ENCODE data around the gene NOS1. TPM values are rescaled to one million over a fixed set of nuclear protein-coding genes. Genes with fewer than 3 reads are reported as not detected.

NOS1 gene
- total RNA-seq, 4 donors from 2014 or later, result 6.6 to 15.4 (median 12.0) TPM

GRCh38 chr12:117178745-117179144 lies 182.7 kb downstream of the NOS1 start:
- TF ChIP-seq POLR2AphosphoS5 (IDR thresholded peaks at IDR 0.05) (no peak), CTCF (IDR thresholded peaks at IDR 0.05) (no peak), EP300 (IDR thresholded peaks at IDR 0.05) (no peak), POLR2A (IDR thresholded peaks at IDR 0.05) (no peak)
- no peak for DNase-seq (ENCODE audit: low spot score in 2 of 2)
- WGBS, result 89% methylated on average over 2 of the region's 2 CpGs
- no peaks in the 10 kb centered on the region for H3K9me3 ChIP-seq
- H3K4me3 ChIP-seq, result no peak overlapping the region
- H3K36me3 ChIP-seq, result peaks cover 81% of the 10 kb centered on the region
- H3K27me3 ChIP-seq, result no peaks in the 10 kb centered on the region
- H3K27ac ChIP-seq, result no peak overlapping the region
- no peaks in the 10 kb centered on the region for H3K4me1 ChIP-seq

- no peak for TF ChIP-seq CTCF (IDR thresholded peaks at IDR 0.05)
- TF ChIP-seq POLR2AphosphoS5 (IDR thresholded peaks at IDR 0.05), result no peak
- TF ChIP-seq POLR2A (IDR thresholded peaks at IDR 0.05), result no peak
- no peak for TF ChIP-seq EP300 (IDR thresholded peaks at IDR 0.05)
- WGBS, result 91% methylated on average over 10 of the region's 10 CpGs
- H3K9me3 ChIP-seq, result no peaks in the 10 kb centered on the region
- no peaks in the 10 kb centered on the region for H3K27me3 ChIP-seq
- peak in 1 of 2 donors; percentile 65 for DNase-seq (ENCODE audit: low spot score in 2 of 2)
- peaks cover 81% of the 10 kb centered on the region for H3K36me3 ChIP-seq
- no peak overlapping the region for H3K4me3 ChIP-seq
- no peak overlapping the region for H3K27ac ChIP-seq
- no peaks in the 10 kb centered on the region for H3K4me1 ChIP-seq
Observed at GRCh38 chr12:117178301-117178700, 183.1 kb downstream of the NOS1 start.

DNA sequence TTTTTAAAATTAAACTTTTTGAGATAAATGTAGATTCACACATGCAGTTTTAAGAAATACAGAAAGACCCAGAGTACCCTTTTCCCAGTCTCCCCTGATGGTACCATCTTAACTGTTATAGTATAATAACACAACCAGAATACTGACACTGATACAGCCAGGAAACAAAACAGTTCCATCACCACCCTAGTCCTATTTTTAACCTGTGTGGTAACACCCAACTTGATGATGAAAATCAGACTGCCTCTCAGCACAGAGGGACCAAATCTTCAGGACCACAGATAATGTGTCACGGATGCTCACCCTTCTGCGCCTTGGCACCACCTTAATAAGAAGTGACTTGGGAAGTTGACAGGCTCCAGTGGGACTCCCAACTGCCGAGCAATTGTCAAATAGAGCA lies 189.3 kb downstream of the NOS1 start:
- Histone ChIP-seq H3K4me1 (no peaks in the 10 kb centered on the region), H3K9me3 (no peaks in the 10 kb centered on the region), H3K4me3 (no peak overlapping the region), H3K27me3 (no peaks in the 10 kb centered on the region), H3K36me3 (peaks cover 97% of the 10 kb centered on the region), H3K27ac (no peak overlapping the region)
- WGBS, result 96% methylated on average over 3 of the region's 3 CpGs
- no peak for DNase-seq (ENCODE audit: low spot score in 2 of 2)
- TF ChIP-seq CTCF (IDR thresholded peaks at IDR 0.05) (no peak), POLR2A (IDR thresholded peaks at IDR 0.05) (no peak), EP300 (IDR thresholded peaks at IDR 0.05) (no peak), POLR2AphosphoS5 (IDR thresholded peaks at IDR 0.05) (no peak)

DNA sequence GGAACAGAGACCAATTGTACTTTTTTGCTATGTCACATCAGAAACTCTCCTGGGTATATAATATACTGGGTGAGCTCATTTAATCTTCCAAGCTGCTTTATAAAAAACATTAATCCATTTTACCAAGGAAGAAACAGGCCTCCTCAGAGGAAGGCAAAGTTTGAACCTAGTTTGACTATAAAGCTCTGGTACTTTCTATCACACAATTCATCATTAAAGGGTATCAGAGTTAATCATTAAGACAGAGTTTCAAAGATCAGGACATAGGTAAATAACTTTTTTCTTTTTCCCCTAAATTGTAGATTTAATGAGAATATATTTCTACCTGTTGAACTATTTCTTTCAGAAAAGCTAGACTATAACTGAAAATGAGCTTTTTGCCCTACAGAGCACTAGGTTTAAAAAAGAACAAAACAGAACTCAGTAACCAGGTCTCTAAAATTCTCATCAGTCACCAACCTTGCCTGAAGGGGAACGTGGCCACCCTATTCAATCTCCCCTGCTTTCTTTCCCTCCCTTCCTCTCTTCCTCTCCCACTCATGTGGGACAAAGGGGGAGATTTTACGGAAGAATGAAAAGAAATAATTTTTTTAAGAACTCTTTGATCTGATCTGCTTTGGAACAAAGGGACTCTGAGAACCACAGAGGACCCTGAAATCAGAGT lies 189.8 kb downstream of the NOS1 start:
- WGBS, result 93% methylated on average over 2 of the region's 2 CpGs
- peaks cover 97% of the 10 kb centered on the region for H3K36me3 ChIP-seq
- H3K4me3 ChIP-seq, result no peak overlapping the region
- H3K4me1 ChIP-seq, result no peaks in the 10 kb centered on the region
- no peak for DNase-seq (ENCODE audit: low spot score in 2 of 2)
- H3K27me3 ChIP-seq, result no peaks in the 10 kb centered on the region
- H3K9me3 ChIP-seq, result no peaks in the 10 kb centered on the region
- TF ChIP-seq CTCF (IDR thresholded peaks at IDR 0.05) (no peak), POLR2A (IDR thresholded peaks at IDR 0.05) (no peak), POLR2AphosphoS5 (IDR thresholded peaks at IDR 0.05) (no peak), EP300 (IDR thresholded peaks at IDR 0.05) (no peak)
- no peak overlapping the region for H3K27ac ChIP-seq

DNA sequence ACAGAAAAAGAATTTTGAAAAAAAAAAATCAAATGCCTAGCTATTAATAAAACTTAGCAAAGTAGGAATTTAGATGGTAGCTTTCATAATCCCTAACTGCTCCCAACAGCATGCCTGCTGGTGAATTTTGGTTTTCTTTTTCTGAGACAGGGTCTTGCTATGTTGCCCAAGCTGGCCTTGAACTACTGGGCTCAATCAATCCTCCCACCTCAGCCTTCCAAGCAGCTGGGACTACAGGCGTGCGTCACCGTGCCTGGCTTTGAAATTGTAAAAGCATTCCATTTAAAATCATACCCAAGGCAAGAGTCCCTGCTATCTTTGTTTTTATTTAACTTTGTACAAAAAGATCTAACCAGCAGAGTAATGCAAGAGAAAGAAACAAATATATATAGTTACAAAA lies 191.9 kb downstream of the NOS1 start:
- Histone ChIP-seq H3K36me3 (peaks cover 93% of the 10 kb centered on the region), H3K27ac (no peak overlapping the region), H3K4me1 (no peaks in the 10 kb centered on the region), H3K27me3 (no peaks in the 10 kb centered on the region), H3K9me3 (no peaks in the 10 kb centered on the region), H3K4me3 (no peak overlapping the region)
- TF ChIP-seq POLR2A (IDR thresholded peaks at IDR 0.05) (no peak), CTCF (IDR thresholded peaks at IDR 0.05) (no peak), POLR2AphosphoS5 (IDR thresholded peaks at IDR 0.05) (no peak), EP300 (IDR thresholded peaks at IDR 0.05) (no peak)
- 93% methylated on average over 3 of the region's 3 CpGs for WGBS
- no peak for DNase-seq (ENCODE audit: low spot score in 2 of 2)

All from suprapubic skin (tissue), 4 donors.